SKM-1 treated with dmso at 0.1 percent for 144 hours (cell line): ENCODE results near the gene ABAT.

Experiments
- DNase-seq: peaks from one replicate; lab custom pipeline; 2025; ENCODE audit not compliant: unreplicated experiment; lab: John Stamatoyannopoulos, UW

ABAT gene

GRCh38 chr16:8714807-8715206, 40.4 kb downstream of the ABAT start:
- DNase-seq, result no peak

DNA sequence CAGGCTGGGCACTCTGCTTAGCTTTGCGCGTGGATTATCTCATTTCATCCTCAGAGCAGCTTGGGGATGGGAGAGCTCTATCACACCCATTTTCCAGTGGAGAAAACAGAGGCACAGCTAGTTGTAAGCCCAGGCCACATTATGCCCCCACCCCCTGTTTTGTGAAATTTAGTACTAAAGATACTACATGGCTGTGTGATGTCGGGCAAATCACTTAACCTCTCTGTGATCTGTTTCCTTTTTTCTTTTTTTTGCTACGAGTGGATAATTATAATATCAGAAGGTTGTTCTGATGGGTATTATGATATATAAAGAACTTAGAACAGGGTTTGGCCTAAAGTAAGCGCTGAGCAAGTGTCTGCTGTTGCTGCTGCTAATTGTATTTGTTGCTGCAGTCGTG, 41.6 kb downstream of the ABAT start:
- DNase-seq, result no peak

- DNase-seq, result no peak
Observed at GRCh38 chr16:8716592-8716991, 42.2 kb downstream of the ABAT start.

DNA sequence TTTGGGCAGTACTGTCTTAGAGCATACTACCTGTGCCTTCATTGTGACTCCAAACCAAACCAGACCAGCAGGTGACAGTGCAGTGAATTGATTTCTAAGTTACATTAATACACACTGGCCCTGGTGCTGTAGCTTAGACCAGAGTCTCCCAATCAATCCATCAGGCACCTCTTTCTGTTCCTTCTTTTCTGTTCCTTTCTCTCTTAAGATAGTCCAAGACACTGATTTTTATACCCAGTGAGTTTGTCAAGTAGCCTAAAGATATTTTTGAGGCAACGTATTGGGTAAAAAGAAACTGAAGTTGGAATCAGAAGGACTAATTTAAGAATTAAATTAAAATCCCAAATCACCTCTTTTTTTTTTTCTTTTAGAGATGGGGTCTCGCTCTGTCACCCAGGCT, 43.1 kb downstream of the ABAT start:
- no peak for DNase-seq

DNA sequence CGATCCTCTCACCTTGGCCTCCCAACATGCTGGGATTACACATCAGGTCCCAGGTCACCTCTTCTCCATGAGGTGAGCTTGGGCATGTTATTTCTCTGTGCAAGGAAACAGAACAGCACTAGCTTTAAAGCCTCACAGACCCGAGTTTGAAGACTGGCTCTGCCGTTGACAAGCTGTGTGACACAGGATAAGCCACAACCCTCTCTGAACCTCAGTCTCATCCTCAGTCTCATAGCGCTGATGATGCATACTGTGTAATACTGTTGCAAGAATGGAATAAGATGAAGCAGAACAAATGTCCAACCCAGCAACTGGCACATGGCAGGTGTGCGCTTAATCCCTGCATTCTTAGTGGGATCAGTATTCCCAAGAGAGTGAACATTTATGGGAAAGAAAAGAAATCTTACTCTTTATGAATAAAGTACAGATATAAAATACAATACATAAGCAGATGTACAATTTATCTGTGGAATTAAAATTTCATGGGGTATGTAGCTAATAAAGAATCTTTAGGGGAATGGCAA, 43.5 kb downstream of the ABAT start:
- DNase-seq, result no peak

GRCh38 chr16:8718851-8719680, 44.6 kb downstream of the ABAT start:
- no peak for DNase-seq

GRCh38 chr16:8720080-8720966, 45.9 kb downstream of the ABAT start:
- DNase-seq, result no peak

DNA sequence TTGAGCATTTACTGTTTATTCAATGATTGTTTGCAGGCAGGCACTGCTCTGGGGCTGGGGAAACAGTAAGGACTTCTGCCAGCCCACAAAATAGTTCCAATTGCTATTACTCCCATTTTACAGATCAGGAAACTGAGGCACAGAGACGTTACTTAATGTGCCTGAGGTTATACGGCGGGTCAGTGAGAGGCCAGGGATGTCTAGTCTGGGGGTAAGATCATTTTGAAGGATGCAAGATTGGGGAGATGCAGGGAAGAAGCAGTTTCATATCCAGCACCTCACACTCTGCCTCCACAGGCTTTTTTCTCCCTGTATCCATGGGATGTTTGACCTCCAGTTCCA, 46.5 kb downstream of the ABAT start:
- no peak for DNase-seq

GRCh38 chr16:8721336-8722024, 47.1 kb downstream of the ABAT start:
- no peak for DNase-seq

DNA sequence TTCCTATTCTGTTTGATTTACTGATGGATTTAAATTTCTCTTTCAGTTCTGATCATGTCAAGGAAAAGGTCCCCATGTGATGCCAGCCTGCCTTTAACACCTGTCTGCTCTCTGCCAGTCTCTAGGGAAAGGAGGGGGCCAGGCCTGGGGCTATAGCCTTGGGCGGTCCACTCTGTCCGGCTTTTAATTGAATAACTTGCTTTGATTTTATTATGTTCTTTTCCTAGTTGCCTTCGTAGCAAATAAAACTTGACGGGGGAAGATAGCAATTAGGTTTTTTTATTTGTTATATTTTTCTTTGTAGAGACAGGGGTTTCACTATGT, 47.6 kb downstream of the ABAT start:
- no peak for DNase-seq

GRCh38 chr16:8725513-8726178, 51.2 kb downstream of the ABAT start:
- DNase-seq, result no peak

DNA sequence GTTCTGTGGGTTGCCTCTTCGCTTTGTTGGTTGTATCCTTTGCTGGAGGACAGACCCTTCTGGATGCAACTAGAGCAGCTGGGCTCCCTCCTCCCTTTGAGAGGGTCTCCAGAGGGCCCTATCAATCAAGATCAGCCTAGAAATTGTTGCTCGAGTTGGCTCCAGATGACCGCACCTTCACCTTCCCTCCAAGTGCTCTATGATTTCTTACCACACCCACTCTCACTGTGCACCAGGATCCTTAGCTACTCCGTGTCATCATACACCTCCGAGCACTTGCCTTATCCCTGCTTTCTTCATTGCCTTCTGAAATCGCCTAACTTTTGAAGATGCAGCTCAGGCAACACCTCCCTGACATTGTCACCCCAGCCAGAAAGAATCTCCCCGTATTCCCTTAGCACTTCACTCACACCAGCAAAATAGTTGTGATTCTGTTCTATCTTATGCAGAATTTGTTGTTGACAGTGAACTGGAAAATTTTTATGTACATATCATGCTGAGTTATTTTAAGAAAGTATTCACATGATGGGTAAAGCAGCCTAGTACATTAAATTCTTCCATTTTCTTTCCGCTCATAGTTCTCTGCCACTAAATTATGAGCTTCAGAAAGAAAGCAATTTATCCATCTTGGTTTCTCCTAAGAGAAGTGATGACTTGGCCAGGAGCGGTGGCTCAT, 52.9 kb downstream of the ABAT start:
- DNase-seq, result no peak

- DNase-seq, result no peak
Observed at GRCh38 chr16:8727857-8728618, 53.6 kb downstream of the ABAT start.

GRCh38 chr16:8729779-8730334, 55.4 kb downstream of the ABAT start:
- peak; percentile 67 for DNase-seq

GRCh38 chr16:8730335-8730915, 56.0 kb downstream of the ABAT start:
- no peak for DNase-seq

GRCh38 chr16:8733849-8734540, 59.6 kb downstream of the ABAT start:
- DNase-seq, result no peak

DNA sequence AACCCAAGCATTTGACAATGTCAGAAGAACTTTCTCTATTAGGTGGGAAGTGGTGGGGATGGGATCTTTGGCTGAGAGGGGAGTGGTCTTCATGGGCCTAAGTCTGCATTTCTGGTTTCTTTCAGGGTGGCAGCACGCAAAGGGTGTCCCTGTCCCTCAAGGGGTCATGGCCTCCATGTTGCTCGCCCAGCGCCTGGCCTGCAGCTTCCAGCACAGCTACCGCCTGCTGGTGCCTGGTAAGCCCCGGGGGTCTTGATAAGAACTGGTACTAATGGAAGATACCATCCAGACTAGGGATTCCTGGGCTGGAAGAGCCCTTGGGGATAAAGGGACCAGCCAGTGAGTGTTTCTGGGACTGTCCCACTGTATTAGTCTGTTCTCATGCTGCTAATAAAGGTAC, 61.2 kb downstream of the ABAT start:
- DNase-seq, result no peak

- DNase-seq, result no peak
Observed at GRCh38 chr16:8736123-8736668, 61.8 kb downstream of the ABAT start.
